CD4-positive, alpha-beta T cell (primary cell): ENCODE data around the gene NDE1. TPM values are rescaled to one million over a fixed set of nuclear protein-coding genes. Genes with fewer than 3 reads are reported as not detected.

Experiments used
- ATAC-seq: fragments of 200-7000 bp; cut with Tn5 transposase; one replicate; pipeline ENCODE4 v1.10.0; 2022; ENCODE audit warnings: mild to moderate bottlenecking; ENCODE audit not compliant: poor library complexity
- CTCF ChIA-PET: fragments of 350-600 bp; sonication (Branson Sonifier 250); formaldehyde crosslinking; loops from one replicate; lab custom pipeline; 2021; ENCODE audit warnings: antibody characterized with exemption, inconsistent platforms; lab: Charles Lee
- POLR2A ChIA-PET: fragments of 350-600 bp; sonication (Branson Sonifier 250); formaldehyde crosslinking; loops from one replicate; lab custom pipeline; 2021; ENCODE audit warnings: antibody characterized with exemption, inconsistent platforms; lab: Charles Lee
- DNase-seq, 14 experiments: peaks; one replicate each; pipeline ENCODE4 v3.0.0-alpha.2; 2013 to 2020; ENCODE audit warnings: mixed read lengths in 2 of 14
- H3K27ac ChIP-seq, 2 donors: one replicate each; pipeline versions ENCODE4 v1.5.1 to v1.7.0; 2013; ENCODE audit warnings: low read length in 2 of 2, low read depth in 1 of 2, mild to moderate bottlenecking in 1 of 2
- H3K27me3 ChIP-seq, 2 experiments: 1 replicate in 1 of 2; 2 replicates in 1 of 2; pipeline versions ENCODE4 v1.6.1 to v1.7.0; 2013; ENCODE audit warnings: low read length in 2 of 2, control low read depth in 1 of 2, mild to moderate bottlenecking in 1 of 2, moderate library complexity in 1 of 2; ENCODE audit not compliant: insufficient read depth in 2 of 2, control insufficient read depth in 1 of 2
- H3K36me3 ChIP-seq: one replicate; pipeline ENCODE4 v1.6.1; 2013; ENCODE audit warnings: low read length, control low read depth; ENCODE audit not compliant: insufficient read depth
- H3K4me1 ChIP-seq: one replicate; pipeline ENCODE4 v1.6.1; 2013; ENCODE audit warnings: low read length, control low read depth; ENCODE audit not compliant: insufficient read depth
- H3K4me3 ChIP-seq: one replicate; pipeline ENCODE4 v1.5.1; 2013; ENCODE audit warnings: mild to moderate bottlenecking, low read length, moderate library complexity
- H3K9me3 ChIP-seq, 2 experiments: 1 replicate in 1 of 2; 2 replicates in 1 of 2; pipeline versions ENCODE4 v1.6.1 to v1.7.0; 2013; ENCODE audit warnings: low read length in 2 of 2, mild to moderate bottlenecking in 2 of 2, control low read depth in 1 of 2, moderate library complexity in 1 of 2; ENCODE audit not compliant: control insufficient read depth in 1 of 2, insufficient read depth in 1 of 2
- H3K27ac Mint-ChIP-seq: one replicate; pipeline ENCODE4 v1.8.0; 2020; ENCODE audit warnings: mixed read lengths
- H3K27me3 Mint-ChIP-seq: one replicate; pipeline ENCODE4 v1.8.0; 2021; ENCODE audit warnings: mixed read lengths
- H3K36me3 Mint-ChIP-seq: one replicate; pipeline ENCODE4 v1.8.0; 2021; ENCODE audit warnings: low read depth, mixed read lengths
- H3K4me1 Mint-ChIP-seq: one replicate; pipeline ENCODE4 v1.8.0; 2021; ENCODE audit warnings: low read depth, mixed read lengths
- H3K4me3 Mint-ChIP-seq: one replicate; pipeline ENCODE4 v1.8.0; 2020; ENCODE audit warnings: mild to moderate bottlenecking, mixed read lengths
- H3K9me3 Mint-ChIP-seq: one replicate; pipeline ENCODE4 v1.8.0; 2020; ENCODE audit warnings: mixed read lengths
- CTCF ChIP-seq: fragments of 200-600 bp; IDR thresholded peaks from one replicate; pipeline ENCODE4 v1.8.0; 2022; ENCODE audit warnings: antibody characterized with exemption, mild to moderate bottlenecking
- intact Hi-C, 2 experiments: fragments of 100-400 bp; cut with DNase I in 1 of 2; cut with micrococcal nuclease in 1 of 2; formaldehyde crosslinking; loops; one replicate each; pipeline versions ENCODE4 v1.15.1 to v1.9.0; 2023 to 2025; cut with DNase I, micrococcal nuclease
- polyA plus RNA-seq, 2 donors: library from polyadenylated mRNA; unstranded; fragments of 120-200 nt; gene quantifications; one replicate each; pipeline ENCODE4 v1.2.1, GENCODE V29; 2013
- total RNA-seq, 174 experiments: library from RNA in 2 of 174; stranded (reverse) in 2 of 174; gene quantifications; one replicate each; pipeline ENCODE4 v1.2.3 and lab custom pipeline; 2021 to 2026

Gene NDE1
- total RNA-seq (100 to 1,000 TPM in 1 of 2 experiments, 10 to 100 TPM in 1; 96.6 to 106 TPM), total RNA-seq (lab: John Stamatoyannopoulos, UW) (19.4 to 131 (median 67.3) reads per million in 172 experiments)
- 39.6 TPM for polyA plus RNA-seq (2013, experiment 1 of 2)
- 53.8 TPM for polyA plus RNA-seq (2013, experiment 2 of 2)

GRCh38 chr16:15650019-15650697 lies at the start of gene NDE1:
Gene NDE1, plus strand, starts transcription at chr16:15650245. Its CDS starts 14,534 bp downstream, at chr16:15664779.
- ChIA-PET CTCF (interaction anchor here (0.9 kb wide), 1 partner anchor 8 kb away, joined by 4 read pairs; the partner anchor contains the start of gene MARF1), POLR2A (interaction anchor here (1.0 to 1.5 kb wide), 3 partner anchors 7 to 23 kb away, joined by 3 to 9 read pairs (median 3); partner anchors contain the start of gene MARF1)
- H3K9me3 ChIP-seq, result no peaks in the 10 kb centered on the region
- H3K4me1 Mint-ChIP-seq, result peaks cover 36% of the 10 kb centered on the region
- H3K27ac Mint-ChIP-seq, result peak within 1 kb of the TSS; percentile 93
- H3K36me3 ChIP-seq, result peaks cover 20% of the 10 kb centered on the region
- peaks cover 45% of the 10 kb centered on the region for H3K4me1 ChIP-seq
- ATAC-seq (peak; percentile 98), DNase-seq (peak; percentile 71 to 95 (median 83))
- H3K9me3 Mint-ChIP-seq, result no peaks in the 10 kb centered on the region
- peak within 1 kb of the TSS; percentile 81 to 89 for H3K27ac ChIP-seq
- H3K4me3 Mint-ChIP-seq, result peak within 1 kb of the TSS; percentile 100
- no peaks in the 10 kb centered on the region for H3K27me3 Mint-ChIP-seq
- TF ChIP-seq CTCF, result no peak
- intact Hi-C loops, result loop anchor here in 1 of 2 experiments (2.0 kb wide), 1 partner anchor 21 kb away; no protein-coding TSS in a partner anchor
- peaks cover 28% of the 10 kb centered on the region for H3K36me3 Mint-ChIP-seq
- peak within 1 kb of the TSS; percentile 92 for H3K4me3 ChIP-seq
- H3K27me3 ChIP-seq, result no peaks in the 10 kb centered on the region

GRCh38 chr16:15601212-15601879 lies 48.7 kb upstream of the NDE1 start:
- POLR2A ChIA-PET, result no interaction called here
- no peak for DNase-seq
- ATAC-seq, result no peak

More at GRCh38 chr16:15601212-15601879, 48.7 kb upstream of the NDE1 start:
- Histone ChIP-seq H3K4me1 (no peaks in the 10 kb centered on the region), H3K4me3 (no peak overlapping the region), H3K36me3 (peaks cover 98% of the 10 kb centered on the region), H3K27ac (no peak overlapping the region), H3K9me3 (no peaks in the 10 kb centered on the region), H3K27me3 (no peaks in the 10 kb centered on the region)
- intact Hi-C loops, result no loop called here
- no peak for TF ChIP-seq CTCF
- no peak overlapping the region for H3K4me3 Mint-ChIP-seq
- CTCF ChIA-PET, result interaction anchor here (0.5 kb wide), 1 partner anchor 1138 kb away, joined by 3 read pairs; no protein-coding TSS in a partner anchor
- H3K36me3 Mint-ChIP-seq, result peaks cover 96% of the 10 kb centered on the region
- H3K27ac Mint-ChIP-seq, result no peak overlapping the region
- H3K4me1 Mint-ChIP-seq, result peaks cover 3% of the 10 kb centered on the region
- no peaks in the 10 kb centered on the region for H3K9me3 Mint-ChIP-seq
- H3K27me3 Mint-ChIP-seq, result no peaks in the 10 kb centered on the region
